Dermis blood vessel endothelial cell (primary cell): Measurements from ENCODE around the gene TNKS1BP1. TPM values are rescaled to one million over a fixed set of nuclear protein-coding genes. Genes with fewer than 3 reads are reported as not detected.
A peak's percentile ranks its signal among the peaks of the same experiment; 100 is the strongest.
"Not testable (repeated sequence)": the region's sequence is repeated elsewhere in the genome, so short reads cannot be mapped to it uniquely, and the experiment has no call there.

Source experiments
- DNase-seq: peaks from one replicate; pipeline ENCODE4 v3.0.0; 2010
- total RNA-seq: library from RNA; depleted of rRNA; stranded (reverse); fragments of >200 nt; gene quantifications from 2 replicates; pipeline ENCODE4 v1.2.3, GENCODE V29; 2014

TNKS1BP1 gene
- total RNA-seq, 1 donor from 2014 or later: 79.6 TPM

DNA sequence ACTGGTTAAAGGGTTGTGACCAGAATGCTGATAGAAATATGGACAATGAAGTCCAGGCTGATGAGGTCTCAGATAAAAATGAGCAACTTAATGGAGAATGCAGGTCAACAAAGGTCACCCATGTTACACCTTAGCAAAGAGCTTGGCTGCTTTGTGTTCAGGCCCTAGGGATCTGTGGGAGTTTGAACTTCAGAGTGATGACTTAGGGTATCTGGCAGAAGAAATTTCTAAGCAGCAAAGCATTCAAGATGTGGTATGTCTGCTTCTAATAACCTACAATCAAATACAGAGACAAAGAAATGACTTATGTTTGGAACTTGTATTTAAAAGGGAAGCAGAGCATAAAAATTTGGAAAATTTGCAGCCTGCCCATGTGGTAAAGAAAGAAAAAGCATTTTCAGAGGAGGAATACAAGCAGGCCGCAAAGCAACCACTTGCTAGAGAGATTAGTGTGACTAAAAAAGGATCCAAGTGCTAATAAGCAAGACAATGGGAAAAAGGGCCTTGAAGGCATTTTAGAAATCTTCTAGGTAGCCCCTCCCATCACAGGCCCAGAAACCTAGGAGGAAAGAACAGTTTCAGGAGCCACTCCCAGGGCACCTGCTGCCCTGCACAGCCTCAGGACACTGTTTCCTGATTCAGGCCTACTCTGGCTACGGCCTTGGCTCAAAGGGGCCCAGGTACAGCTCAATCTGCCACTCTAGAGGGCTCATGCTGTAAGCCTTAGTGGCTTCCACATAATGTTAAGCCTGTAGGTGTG is 41.3 kb downstream of the TNKS1BP1 start:
- no peak for DNase-seq

DNA sequence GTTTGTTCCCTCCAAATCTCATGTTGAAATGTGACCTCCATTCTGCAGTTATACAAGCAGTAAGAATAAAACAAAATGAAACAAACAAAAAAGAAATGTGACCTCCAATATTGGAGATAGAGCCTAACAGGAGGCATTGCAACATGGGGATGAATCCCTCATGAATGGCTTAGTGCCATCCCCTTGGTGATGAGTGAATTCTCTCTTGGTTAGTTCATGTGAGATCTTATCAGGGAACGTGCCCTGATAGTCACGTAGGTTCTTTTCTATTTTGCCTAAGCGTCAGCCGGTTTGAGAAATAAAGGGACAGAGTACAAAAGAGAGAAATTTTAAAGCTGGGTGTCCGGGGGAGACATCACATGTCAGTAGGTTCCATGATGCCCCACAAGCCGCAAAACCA is 43.2 kb downstream of the TNKS1BP1 start:
- not testable (repeated sequence) for DNase-seq

DNA sequence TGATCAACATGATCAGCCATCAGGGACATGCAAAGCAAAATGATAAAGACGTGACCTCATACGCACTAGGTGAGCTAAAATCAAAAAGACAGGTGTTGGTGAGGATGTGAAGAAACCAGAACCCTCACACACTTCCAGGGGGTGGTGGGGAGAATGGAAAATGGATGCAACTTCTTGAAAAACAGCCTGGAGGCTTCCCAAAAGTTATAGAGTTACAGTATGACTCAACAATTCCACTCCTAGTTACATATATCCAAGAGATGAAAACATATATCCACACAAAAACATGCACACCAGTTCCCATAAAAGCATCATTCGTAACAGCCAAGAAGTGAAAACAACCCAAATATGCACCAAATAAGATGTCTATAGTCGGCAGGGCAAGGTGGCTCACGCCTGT is 45.6 kb downstream of the TNKS1BP1 start:
- DNase-seq: no peak

DNA sequence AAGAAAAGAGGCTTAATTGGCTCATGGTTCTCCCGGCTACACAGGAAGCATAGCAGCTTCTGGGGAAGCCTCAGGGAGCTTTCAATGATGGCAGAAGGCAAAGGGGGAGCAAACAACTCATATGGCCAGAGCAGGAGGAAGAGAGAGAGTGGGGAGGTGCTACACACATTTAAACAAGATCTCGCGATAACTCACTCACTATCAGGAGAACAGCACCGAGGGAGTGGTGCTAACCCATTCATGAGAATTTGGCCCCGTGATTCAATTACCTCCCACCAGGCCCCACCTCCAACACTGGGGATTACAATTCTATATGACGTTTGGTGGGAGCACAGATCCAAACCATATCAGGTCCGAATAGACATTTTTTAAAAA is 46.0 kb downstream of the TNKS1BP1 start:
- no peak for DNase-seq

DNA sequence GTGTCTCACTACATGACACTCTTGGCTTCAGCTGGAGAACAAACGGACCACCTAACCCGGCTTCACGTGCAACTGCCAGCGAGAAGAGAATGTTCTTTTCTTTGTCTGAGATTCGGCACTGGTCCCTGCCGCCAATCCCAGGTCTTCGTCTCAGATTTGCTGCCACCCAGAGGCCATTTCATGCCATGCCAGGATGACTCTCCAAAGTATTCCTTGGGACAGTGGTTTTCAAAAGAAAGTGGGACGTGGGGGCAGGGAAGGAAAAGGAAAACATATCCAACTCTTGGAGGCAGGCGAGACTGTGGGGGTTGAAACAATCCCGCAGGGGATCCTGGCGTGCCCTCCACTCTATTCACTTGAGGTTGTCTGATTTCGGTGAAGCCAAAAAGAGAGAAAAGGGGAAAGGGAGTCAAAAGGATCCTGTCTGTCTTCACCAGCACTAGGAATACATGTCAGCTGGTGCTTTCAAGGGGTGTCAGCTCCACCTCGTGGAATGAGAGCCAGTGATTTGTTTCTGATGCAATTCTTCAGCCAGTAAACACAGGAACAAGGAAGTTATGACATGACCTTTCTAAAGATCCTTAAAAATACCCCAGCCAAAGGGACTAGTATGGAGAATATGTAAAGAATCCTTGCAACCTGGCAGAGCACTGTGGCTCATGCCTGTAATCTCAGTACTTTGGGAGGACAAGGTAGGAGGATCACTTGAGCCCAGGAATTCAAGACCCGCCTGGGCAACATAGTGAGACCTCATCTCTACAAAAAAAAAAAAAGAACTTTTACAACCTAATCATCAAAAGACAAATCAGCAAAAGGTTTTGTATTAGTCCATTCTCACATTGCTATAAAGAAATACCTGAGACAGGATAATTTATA is 46.7 kb downstream of the TNKS1BP1 start:
- DNase-seq: peak; percentile 93

DNA sequence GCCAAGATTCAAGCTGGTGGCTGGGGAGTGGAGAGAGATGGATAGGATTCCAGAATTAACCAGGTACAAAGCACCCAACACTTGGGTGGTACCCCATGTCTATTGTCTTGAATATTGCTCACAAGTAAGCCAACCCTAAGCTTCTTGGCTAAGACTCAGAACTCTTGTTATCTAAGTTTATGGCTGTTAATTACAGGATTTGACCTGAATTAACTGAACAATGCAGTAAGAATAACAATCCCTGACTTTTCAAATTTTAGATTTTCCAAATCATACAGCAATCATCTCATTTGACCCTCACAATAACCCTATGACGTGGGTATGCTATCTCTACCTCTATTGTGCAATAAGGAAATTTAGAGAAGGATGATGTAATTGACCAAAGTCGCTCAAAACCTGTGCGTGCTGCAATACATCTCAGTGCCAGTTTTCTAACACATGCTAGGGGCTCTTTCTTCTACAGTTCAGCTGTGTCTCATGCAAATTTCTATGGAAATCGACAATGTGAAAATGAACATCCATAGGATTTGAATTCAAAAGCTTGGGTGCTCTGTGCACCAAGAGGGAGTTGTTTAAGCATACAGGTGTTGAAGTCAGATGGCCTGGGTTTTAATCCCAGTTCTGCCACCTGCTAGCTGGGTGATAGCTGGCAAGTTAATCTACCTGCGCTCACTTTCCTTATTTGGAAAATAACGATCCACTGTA is 47.6 kb downstream of the TNKS1BP1 start:
- DNase-seq: peak; percentile 71

DNA sequence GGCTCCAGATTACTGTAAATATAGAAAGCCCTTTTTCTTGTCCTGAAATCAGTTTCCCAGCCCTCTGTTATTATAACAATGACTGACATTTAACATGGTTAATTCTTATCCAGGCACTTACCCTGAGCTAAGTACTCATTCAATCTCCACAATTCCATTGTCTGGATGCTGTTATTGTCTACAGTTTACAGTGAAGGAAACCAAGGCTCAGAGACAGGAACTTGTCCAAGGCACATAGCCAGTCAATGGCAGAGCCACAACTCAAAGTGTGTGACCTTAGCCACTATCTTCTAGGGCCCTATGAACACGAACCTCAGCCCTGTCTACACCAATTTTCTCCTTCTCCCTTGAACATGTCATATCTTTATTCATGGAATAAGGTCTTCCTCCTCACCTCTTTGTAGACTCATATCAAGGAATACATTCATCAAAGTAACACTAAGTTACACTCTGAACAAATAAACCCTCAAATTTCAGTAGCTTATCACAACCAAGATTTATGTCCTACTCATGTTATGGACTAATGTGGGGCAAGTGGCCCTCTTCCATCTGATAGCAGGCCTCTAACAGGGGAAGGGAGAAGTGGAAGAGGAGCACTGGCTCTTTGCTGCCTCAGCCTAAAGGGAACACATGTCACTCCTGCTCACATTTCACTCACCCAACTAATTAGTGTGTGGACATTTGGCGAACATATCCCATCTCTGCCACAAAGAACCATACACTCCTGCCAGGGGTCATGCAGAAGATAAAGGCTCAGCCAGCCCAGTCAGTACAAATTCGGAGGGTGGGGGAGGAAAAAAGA is 48.4 kb downstream of the TNKS1BP1 start:
- peak; percentile 71 for DNase-seq

DNA sequence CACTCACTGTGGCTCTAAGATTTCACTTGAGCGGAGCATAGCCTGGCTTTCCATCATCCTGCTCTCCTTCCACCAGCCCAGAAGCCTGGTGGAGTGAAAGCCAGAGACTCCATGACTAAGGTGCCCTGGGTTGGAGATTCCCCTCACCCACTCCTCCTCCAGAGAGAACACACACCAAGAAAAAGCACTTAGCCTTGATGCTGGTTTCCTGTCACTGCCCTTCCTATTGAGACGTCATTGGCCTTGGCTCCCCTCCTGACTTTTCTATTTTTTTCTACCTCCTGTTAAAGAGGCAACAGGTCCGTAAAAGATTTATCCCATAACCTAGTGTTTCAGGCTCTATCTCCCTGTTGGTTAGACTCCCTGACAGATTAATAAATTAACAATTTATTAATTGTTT is 49.2 kb downstream of the TNKS1BP1 start:
- peak; percentile 86 for DNase-seq

DNA sequence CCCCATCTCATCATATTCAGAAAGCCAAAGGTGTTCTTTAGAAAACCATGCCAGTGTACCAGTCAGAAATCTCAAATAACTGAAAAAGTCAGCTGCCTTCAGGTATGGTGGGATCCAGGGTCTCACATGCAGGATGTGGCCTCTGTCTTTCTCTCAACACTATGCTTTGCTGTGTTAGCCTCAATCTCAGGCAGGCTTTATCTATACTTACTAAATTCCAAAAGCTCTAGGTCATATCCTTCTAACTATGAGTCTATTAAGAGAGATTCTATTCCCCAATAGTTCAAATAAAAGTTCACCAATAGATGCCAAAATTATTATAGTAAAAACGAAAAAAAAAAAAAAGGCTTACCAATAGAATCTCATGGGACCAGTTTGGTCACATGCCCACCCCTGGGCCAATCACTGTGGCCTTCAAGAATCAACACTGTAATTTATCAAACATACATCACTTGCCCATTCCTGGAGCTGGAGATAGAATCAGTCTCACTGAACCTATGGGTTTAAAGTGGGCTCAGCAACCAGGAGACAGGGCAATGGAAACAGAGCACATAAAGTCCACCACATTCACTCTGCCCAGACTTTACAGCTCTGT is 49.8 kb downstream of the TNKS1BP1 start:
- peak; percentile 26 for DNase-seq

DNA sequence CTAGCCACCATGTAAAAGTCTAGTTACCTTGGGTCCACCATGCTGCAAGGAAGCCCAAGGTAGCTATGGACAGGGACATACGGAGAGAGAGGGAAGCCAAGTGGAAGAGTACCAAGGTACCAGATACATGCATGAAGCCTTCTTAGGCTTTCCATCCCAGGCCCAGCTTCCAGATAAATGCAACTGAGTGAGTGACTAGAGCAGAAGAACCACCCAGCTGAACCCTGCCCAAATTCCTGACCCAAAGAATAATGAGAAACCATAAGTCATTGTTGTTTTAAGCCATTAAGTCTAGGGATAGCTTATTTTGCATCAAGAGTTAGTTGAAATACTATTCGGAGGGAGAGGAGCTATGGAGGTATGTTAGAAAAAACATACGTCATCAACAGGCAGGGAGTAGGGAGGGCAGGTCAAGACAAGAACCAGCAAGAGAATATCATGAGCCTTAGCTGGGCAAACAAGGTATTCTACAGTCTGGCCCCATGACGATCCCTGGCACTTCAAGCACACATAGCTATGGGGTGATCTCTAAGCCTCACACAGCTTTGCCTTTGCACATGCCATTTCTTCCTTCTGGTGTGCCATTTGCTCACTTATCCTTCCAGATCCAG is 51.2 kb downstream of the TNKS1BP1 start:
- no peak for DNase-seq

DNA sequence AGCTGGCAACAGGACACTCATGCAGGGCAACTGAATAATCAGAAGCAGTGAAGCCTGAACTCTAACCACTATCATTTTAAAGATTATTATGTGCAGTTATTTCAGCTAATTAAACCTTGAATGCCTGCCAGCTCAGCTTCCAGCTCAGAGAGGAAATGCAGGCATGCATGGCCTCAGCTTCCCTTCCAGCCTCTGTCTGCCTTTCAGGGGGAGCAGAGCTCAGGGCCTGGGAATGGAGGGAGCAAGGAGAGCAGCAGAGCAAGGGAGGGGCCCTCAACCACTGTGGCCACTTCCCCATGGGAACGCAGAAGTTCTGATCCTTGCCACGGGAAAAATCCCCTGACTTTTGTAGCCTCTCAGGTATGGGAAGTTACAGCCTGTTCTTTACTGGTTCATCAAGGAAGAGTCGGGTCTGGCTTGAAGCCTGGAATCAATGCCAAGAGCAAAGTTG is 55.2 kb downstream of the TNKS1BP1 start:
- peak; percentile 67 for DNase-seq

DNA sequence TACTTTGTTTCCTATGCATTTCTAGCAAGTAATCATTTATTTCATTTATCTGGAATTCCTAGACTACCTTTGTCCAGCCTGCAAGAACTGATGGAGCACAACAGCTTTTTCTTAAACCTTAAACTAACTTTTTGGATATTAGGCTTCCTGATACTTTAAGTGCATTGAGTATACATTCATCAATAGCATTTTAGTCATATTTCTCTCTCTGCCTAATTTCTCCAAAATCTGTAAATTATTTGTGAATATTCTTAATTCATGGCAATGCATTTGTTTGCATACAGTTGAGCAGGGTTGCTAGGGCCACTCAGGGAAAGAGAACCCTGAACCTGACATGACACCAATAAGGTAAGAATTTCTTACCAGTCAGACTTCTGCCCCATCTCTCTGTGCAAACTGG is 58.6 kb downstream of the TNKS1BP1 start:
- no peak for DNase-seq

DNA sequence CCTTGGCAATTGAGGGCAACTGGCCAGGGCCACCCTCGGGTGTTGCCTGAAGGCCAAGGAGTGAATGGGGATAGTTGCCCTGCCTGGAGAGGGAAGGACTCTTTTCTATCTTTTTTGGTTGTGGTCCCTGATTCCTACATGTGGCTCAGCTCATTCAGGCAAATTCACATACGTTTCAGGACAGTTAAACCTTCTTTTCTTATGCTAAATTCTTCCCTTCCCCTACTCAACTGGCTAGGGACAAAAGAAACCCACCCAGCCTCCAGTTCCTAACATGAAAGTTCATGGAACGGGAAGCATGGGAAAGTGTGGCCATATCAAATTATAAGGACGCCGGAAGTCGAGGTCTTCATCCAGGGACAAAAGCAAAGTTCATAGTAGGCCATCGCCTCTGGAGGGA is 61.4 kb downstream of the TNKS1BP1 start:
- DNase-seq: no peak

DNA sequence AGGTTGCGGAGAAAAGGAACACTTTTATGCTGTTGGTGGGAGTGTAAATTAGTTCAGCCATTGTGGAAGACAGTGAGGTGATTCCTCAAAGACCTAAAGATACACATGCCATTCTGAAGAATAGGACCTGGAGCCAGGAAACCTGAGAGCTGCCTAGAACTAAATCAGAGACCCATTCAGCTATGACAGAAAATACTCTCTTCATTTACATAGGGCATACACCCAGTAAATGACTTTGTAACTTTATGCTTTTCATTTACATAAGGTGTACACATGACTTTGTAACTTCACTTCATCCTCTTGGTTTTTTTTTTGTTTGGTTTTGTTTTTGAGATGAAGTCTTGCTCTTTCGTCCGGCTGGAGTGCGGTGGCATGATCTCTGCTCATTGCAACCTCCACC is 62.6 kb downstream of the TNKS1BP1 start:
- DNase-seq: no peak

DNA sequence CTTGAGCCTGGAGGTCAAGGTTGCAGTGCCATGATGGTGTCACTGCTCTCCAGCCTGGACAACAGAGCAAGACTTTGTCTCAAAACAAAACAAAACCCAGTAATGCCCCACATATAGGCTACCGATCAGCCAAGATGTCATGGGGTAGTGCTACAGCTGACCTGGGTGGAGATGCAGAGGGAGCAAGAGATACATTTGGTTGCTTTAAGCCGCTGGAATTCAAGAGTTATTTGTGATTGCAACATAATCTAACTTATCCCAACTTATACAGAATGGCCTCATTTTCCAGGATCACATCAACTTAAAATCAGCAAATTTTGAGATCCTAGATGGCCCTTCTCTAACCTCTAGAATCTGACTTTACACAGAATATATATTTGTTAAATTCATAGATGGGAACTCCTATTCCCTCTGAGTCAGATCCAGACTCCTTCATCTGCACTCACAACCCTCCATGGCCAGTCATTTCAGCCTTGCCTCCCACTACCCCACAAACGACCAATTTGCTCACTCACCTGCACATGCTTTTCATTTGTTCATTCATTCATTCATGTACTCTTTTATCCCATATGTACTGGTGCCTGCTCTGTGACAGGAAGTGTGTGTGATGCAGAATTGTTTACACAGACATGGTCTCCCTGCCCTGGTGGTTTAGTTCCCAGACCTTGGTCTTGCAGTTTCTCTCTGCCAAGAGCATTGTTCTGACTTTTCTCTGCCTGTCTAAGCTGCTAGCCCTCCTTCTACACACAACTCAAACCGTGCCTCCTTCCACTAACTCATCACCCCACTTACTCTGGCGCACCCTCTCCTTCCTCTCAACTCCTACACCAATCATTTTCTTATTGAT is 63.6 kb downstream of the TNKS1BP1 start:
- peak; percentile 60 for DNase-seq

DNA sequence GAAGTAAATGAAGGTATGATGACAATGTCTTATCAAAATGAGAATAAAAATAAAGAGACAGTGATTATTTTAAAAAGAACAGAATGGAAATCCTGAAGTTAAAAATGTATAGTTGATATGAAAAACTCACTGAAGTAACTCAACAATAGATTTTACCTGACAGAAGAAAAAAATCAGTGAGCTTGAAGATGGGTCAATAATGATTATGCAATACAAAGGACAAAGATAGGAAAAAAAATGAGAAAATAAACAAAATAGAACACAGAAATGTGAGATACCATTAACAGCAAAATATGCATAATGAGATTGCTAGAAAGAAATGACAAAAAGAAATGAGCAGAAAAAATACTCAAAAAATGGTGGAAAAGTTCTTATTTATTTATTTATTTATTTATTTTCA is 68.6 kb downstream of the TNKS1BP1 start:
- DNase-seq: no peak

DNA sequence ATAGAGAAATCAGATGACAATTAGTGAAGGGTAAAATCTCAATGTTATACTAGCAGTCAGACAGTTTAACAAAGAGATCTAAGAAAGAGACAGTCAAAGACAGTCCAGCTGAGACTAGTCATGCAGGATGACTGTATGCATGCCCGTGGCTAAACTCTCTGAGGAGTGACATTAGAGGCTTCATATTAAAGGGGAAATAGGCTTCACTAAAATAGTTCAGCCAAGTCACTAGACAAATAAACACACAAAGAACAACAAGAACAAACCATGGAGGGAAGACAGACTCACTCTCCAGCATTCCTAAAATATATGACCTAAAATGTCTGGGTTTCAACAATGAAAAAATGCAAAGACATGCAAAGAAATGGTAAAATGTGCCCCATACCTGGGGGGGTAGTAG is 69.1 kb downstream of the TNKS1BP1 start:
- DNase-seq: no peak

DNA sequence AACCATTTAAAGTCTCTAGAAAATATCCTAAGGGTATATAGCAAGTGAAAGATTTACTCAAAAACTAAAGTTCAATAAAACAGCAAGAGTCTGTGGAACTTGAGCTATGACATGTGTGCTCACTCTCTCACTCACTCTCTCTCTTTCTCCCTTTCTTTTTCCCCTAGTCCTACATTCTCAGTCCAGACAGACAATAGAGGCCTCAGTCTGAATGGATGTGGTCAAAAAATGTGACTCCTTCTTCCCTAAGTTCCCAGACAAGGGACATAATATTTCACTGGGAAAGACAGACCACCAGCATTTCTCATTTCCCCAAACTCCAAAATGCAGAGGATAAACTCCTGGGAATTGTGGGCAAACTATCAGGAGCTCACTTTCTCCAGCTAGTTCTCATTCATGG is 70.1 kb downstream of the TNKS1BP1 start:
- no peak for DNase-seq

DNA sequence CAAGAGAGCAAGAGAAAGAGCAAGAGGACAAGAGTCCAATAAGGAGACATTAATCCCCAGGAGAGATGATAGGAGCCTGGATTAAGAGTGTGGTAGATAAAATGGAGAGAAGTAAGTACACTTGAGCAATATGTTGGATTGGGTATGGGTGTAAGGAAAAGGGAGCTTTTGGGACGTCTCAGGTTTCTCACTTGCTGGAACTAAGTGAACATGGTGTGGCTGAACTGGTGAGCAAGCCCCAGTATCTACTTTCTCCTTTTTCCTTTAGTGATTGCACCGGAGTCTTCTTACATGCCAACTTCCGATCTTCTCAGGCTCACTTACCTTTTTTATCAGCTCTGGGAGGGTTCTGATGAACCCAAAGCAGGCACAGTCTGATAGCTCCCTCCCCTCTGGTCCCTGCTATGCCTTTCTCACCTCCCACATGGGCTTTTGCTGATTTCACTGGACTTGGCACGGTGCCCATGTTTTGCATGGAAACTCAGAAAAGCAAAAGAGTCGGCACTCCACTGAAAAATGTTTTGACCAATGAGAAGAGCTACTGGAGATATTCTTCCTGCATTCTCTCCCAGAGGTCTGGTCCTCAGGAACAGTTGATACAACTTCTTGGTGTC is 73.2 kb downstream of the TNKS1BP1 start:
- peak; percentile 73 for DNase-seq

DNA sequence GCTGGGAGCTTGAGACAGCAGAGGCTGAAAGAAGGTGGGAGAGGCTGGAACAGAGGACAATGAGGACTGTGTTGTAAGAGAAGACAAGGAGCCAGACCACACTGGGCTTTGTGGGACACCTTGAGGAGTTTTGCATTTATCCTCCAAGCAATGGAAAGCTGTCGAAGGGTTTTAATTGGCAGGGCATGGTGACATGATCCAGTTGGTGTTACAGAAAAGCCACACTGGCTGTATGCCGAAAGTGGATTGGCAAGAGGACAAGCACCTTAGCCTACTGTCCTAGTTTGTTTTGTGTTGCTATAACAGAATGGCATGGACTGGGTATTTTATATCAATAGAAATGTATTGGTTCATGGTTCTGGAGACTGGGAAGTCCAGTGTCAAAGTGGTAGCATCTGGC is 73.7 kb downstream of the TNKS1BP1 start:
- DNase-seq: no peak
